NCI-H748 treated with DMSO at 0.1 percent for 48 hours (cell line): Measurements from ENCODE around the gene NTM.
A peak's percentile ranks its signal among the peaks of the same experiment; 100 is the strongest.
"Not testable (repeated sequence)": the region's sequence is repeated elsewhere in the genome, so short reads cannot be mapped to it uniquely, and the experiment has no call there.

Experiments
- DNase-seq: peaks from one replicate; lab custom pipeline; 2025; lab: John Stamatoyannopoulos, UW

The NTM gene

GRCh38 chr11:131668500-131669400, 298.3 kb downstream of the NTM start:
- DNase-seq, result no peak

- DNase-seq, result no peak
Measured at GRCh38 chr11:131669401-131669780, 299.0 kb downstream of the NTM start.

GRCh38 chr11:131670876-131671275, 300.5 kb downstream of the NTM start:
- DNase-seq, result no peak

GRCh38 chr11:131671320-131671719, 300.9 kb downstream of the NTM start:
- DNase-seq, result no peak

GRCh38 chr11:131671734-131672133, 301.3 kb downstream of the NTM start:
- DNase-seq, result no peak

GRCh38 chr11:131672191-131672590, 301.8 kb downstream of the NTM start:
- DNase-seq, result no peak

- peak; percentile 44 for DNase-seq
Measured at GRCh38 chr11:131674051-131674755, 303.8 kb downstream of the NTM start.

- DNase-seq, result no peak
Measured at GRCh38 chr11:131675121-131675888, 304.9 kb downstream of the NTM start.

- no peak for DNase-seq
Measured at GRCh38 chr11:131677828-131678470, 307.5 kb downstream of the NTM start.

- no peak for DNase-seq
Measured at GRCh38 chr11:131678658-131679340, 308.4 kb downstream of the NTM start.

- not testable (repeated sequence) for DNase-seq
Measured at GRCh38 chr11:131680448-131680847, 310.0 kb downstream of the NTM start.

GRCh38 chr11:131681920-131682319, 311.5 kb downstream of the NTM start:
- DNase-seq, result no peak

- no peak for DNase-seq
Measured at GRCh38 chr11:131682373-131683015, 312.1 kb downstream of the NTM start.

- DNase-seq, result no peak
Measured at GRCh38 chr11:131683131-131683530, 312.7 kb downstream of the NTM start.

- DNase-seq, result no peak
Measured at GRCh38 chr11:131683666-131684065, 313.3 kb downstream of the NTM start.

- DNase-seq, result no peak
Measured at GRCh38 chr11:131684111-131685060, 314.0 kb downstream of the NTM start.

- DNase-seq, result no peak
Measured at GRCh38 chr11:131685206-131685605, 314.8 kb downstream of the NTM start.

GRCh38 chr11:131685906-131686305, 315.5 kb downstream of the NTM start:
- DNase-seq, result no peak

GRCh38 chr11:131686836-131687235, 316.4 kb downstream of the NTM start:
- DNase-seq, result no peak
